GM19372 (cell line): ENCODE measurements around the gene CYP3A4.
"Not testable (repeated sequence)": the region's sequence is repeated elsewhere in the genome, so short reads cannot be mapped to it uniquely, and the experiment has no call there.

Source experiments
- ATAC-seq: cut with Tn5 transposase; IDR thresholded peaks from one replicate; pipeline ENCODE4 v1.9.1; 2021; ENCODE audit warnings: mild to moderate bottlenecking, low read depth, moderate library complexity; ENCODE audit not compliant: unreplicated experiment

CYP3A4 gene

DNA sequence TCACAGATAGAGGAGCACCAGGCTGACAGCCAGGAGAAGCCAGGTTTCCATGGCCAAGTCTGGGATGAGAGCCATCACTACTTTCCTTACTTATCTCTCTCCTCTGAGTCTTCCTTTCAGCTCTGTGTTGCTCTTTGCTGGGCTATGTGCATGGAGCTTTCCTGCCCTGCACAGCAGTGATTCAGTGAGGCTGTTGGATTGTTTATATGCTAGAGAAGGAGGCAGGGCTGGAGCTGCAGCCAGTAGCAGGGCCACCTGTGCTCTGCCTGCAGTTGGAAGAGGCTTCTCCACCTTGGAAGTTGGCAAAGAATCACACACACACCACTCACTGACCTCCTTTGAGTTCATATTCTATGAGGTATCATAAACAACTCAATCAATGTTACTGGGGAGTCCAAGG, at the start of gene CYP3A4:
CYP3A4 (minus strand) TSS at position 178 of the 400 bp plus-strand sequence; CDS start at position 75, 103 bp downstream.
- no peak for ATAC-seq

GRCh38 chr7:99833289-99833877, 49.4 kb upstream of the CYP3A4 start:
- ATAC-seq = no peak

- ATAC-seq = no peak
Measured at GRCh38 chr7:99831595-99831994, 47.6 kb upstream of the CYP3A4 start.

DNA sequence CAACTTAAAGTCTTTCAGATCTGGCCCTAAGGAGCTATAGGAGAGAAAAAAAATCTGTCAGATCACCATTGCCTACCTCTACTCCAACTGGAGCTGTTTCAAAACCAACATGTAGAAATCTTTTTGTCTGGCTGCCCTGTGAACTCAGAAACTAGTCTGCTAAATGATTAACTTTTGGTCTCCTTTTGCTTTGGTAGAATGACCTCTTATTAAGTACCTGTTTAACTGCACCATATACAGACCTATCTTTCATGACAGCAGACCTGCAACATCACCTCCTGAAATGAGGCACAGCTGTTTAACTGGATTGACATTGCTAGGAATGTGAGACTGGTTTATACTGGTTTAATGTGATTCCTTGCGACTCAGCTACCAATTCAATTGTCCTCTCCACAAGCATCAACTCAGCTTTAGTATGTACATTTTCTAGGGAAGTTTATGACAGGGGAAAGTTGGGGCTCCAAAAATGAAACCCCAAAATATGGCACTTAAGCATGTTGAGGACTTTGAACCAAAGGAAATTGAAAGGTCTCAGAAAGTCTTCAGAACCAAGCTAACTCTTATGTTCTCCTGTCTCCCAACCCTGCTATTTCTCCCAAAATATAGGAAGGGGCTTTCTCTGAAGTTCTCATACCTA, 45.7 kb upstream of the CYP3A4 start:
- no peak for ATAC-seq

- ATAC-seq = no peak
Measured at GRCh38 chr7:99828811-99829210, 44.8 kb upstream of the CYP3A4 start.

DNA sequence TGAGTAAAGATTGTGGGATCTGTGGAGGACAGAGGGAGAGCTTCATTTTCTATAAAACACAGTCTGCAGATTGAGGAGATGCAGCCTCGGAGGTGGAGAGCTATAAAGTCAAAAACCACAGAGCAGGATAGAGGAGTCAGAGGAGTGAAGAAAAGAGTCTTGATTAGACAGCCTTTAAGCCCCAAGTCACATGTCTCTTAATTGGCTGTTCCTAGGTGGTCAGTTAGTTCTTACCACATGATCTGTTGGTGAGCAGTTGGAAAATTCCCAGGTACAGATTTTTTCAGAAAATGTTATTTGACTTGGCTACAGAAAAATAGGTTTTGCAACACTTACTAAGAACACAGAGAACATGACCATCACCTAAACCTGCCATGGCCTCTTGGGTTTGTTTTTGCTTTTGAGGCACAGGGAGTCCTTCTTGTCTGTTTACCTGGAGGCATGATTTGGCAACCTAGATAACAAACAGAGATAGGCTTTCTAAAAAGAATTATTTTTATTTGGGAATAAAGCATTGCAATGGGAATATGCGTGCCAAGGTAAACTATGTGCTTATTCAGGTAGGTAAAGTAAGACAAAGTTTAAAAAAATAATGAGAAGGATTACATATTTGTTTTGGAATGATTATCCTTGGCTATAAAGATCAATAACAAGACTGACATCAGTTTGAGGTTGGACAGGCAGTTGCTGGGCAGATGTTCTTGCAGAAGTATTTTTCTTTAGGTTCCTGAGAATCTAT, 43.2 kb upstream of the CYP3A4 start:
- no peak for ATAC-seq

DNA sequence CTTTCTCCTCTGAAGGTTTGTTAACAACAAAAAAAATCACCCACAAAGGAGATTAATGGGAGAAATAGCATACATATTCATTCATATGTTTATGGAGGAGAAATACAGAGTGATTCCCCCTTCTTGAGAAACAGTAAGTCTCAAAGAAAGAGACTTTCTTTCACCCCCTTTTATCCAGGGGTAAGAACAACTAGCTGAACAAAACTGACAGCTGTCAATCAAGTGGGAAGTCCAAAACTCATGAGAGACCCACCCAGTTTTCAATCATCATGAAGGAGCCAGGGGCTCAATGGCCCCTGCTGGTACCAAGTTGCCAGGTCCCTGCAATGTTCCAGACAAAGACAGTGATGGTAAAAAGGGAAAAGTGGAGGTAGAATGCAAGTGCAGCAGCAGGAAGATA, 41.9 kb upstream of the CYP3A4 start:
- ATAC-seq = no peak

DNA sequence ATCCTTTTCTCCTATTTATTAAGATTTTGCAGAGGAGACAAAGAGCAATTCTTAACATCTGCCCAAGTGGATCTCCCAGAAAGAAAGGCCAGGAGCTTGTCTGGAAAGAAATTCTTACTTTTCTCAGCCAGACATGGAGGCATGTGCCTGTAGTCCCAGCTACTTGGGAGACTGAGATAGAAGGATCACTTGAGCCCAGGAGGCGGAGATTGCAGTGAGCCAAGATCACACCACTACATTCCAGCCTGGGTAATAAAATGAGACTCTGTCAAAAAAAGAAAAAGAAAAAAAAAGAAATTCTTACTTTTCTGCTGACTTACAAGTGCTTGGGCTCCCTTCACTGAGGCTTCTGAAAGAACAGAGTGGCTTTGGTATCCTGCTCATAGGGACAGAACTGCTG, 41.5 kb upstream of the CYP3A4 start:
- no peak for ATAC-seq

GRCh38 chr7:99824091-99824490, 40.1 kb upstream of the CYP3A4 start:
- ATAC-seq = no peak

- no peak for ATAC-seq
Measured at GRCh38 chr7:99822731-99823718, 39.0 kb upstream of the CYP3A4 start.

DNA sequence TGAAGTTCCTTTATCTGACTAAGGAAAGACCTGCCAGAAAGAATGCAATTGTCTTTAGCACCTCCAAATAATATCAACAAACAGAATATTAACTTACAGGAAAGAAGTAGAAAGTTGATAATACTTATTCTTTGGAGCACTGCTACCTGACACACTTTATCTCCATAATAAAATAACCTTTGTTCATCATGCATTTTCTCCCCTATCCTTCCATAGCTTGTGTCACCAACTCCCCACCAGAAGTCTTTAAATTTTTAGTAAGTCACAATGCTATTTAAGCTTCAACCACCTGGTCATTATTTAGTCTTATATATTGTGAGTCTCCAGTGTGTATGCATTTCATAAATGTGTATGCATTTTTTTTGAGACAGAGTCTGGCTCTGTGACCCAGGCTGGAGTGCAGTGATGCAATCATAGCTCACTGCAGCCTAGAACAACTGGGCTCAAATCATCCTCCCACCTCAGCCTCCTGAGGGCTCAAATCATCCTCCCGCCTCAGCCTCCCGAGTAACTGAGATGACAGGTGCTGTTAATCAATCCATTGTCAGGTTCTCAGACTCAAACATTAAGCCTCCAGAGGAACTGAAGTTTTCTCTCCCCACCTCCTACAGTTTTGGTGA, 36.5 kb upstream of the CYP3A4 start:
- ATAC-seq = no peak

GRCh38 chr7:99808766-99809165, 24.8 kb upstream of the CYP3A4 start:
- ATAC-seq = no peak

GRCh38 chr7:99806839-99807478, 23.0 kb upstream of the CYP3A4 start:
- ATAC-seq = no peak

DNA sequence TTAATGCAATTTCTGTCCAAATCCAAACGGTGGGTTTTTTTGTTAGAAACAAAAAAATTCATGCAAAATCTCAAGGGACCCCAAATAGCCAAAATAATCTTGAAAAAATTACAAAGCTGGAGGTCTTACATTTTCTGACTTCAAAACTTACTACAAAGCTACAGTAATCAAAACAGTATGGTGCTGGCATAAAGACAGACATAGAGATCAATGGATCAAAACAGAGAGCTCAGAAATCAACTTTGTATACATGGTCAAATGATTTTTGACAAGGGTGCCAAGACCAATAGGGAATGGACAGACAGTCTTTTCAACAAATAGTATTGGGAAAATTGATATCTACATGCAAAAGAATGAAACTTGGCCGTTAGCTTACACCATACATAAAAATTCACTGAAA, 21.7 kb upstream of the CYP3A4 start:
- no peak for ATAC-seq

- ATAC-seq = not testable (repeated sequence)
Measured at GRCh38 chr7:99803118-99803517, 19.1 kb upstream of the CYP3A4 start.

DNA sequence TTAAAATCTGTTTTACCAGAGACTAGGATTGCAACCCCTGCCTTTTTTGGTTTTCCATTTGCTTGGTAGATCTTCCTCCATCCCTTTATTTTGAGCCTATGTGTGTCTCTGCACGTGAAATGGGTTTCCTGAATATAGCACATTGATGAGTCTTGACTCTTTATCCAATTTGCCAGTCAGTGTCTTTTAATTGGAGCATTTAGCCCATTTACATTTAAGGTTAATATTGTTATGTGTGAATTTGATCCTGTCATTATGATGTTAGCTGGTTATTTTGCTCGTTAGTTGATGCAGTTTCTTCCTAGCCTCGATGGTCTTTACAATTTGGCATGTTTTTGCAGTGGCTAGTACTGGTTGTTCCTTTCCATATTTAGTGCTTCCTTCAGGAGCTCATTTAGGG, 17.4 kb upstream of the CYP3A4 start:
- not testable (repeated sequence) for ATAC-seq

DNA sequence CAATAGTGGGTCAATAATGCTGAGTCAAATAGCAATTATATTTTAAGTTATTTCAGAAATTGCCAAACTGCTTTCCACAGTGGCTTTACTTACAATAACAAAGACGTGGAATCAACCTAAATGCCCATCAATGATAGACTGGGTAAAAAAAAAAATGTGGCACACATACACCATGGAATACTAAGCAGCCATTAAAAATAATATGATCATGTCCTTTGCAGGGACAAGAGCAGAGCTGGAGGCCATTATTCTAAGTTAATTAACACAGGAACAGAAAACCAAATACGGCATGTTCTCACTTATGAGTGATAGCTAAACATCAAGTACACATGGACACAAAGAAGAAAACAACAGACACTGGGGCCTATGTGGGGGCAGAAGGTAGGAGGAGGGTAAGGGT, 15.0 kb upstream of the CYP3A4 start:
- ATAC-seq = no peak

- not testable (repeated sequence) for ATAC-seq
Measured at GRCh38 chr7:99795864-99796263, 11.9 kb upstream of the CYP3A4 start.

- ATAC-seq = no peak
Measured at GRCh38 chr7:99794585-99795502, 10.9 kb upstream of the CYP3A4 start.
